HuH-7.5 (cell line): ENCODE data around the gene ANKHD1.
A peak's percentile ranks its signal among the peaks of the same experiment; 100 is the strongest.
"Not testable (repeated sequence)": the region's sequence is repeated elsewhere in the genome, so short reads cannot be mapped to it uniquely, and the experiment has no call there.

Experiments
- DNase-seq: peaks from one replicate; pipeline ENCODE4 v3.0.0; 2011; ENCODE audit warnings: low spot score

ANKHD1 gene

GRCh38 chr5:140427726-140428125, 26.1 kb downstream of the ANKHD1 start:
- DNase-seq, result not testable (repeated sequence)

- no peak for DNase-seq
Measured at GRCh38 chr5:140429724-140430123, 28.1 kb downstream of the ANKHD1 start.

GRCh38 chr5:140432212-140432611, 30.6 kb downstream of the ANKHD1 start:
- DNase-seq, result no peak

- DNase-seq, result no peak
Measured at GRCh38 chr5:140432916-140433315, 31.3 kb downstream of the ANKHD1 start.

GRCh38 chr5:140457368-140457767, 55.7 kb downstream of the ANKHD1 start:
- DNase-seq, result not testable (repeated sequence)

- no peak for DNase-seq
Measured at GRCh38 chr5:140466981-140467742, 65.5 kb downstream of the ANKHD1 start.

GRCh38 chr5:140468188-140468587, 66.6 kb downstream of the ANKHD1 start:
- no peak for DNase-seq

- DNase-seq, result no peak
Measured at GRCh38 chr5:140469259-140469658, 67.6 kb downstream of the ANKHD1 start.

GRCh38 chr5:140480310-140481014, 78.8 kb downstream of the ANKHD1 start:
- no peak for DNase-seq

GRCh38 chr5:140481758-140482157, 80.1 kb downstream of the ANKHD1 start:
- DNase-seq, result no peak

- no peak for DNase-seq
Measured at GRCh38 chr5:140483055-140483454, 81.4 kb downstream of the ANKHD1 start.

GRCh38 chr5:140488141-140488540, 86.5 kb downstream of the ANKHD1 start:
- not testable (repeated sequence) for DNase-seq

- DNase-seq, result no peak
Measured at GRCh38 chr5:140488914-140489313, 87.3 kb downstream of the ANKHD1 start.

- DNase-seq, result peak; percentile 13
Measured at GRCh38 chr5:140497897-140498296, 96.3 kb downstream of the ANKHD1 start.

- DNase-seq, result no peak
Measured at GRCh38 chr5:140498591-140498990, 97.0 kb downstream of the ANKHD1 start.

- DNase-seq, result no peak
Measured at GRCh38 chr5:140502834-140503233, 101.2 kb downstream of the ANKHD1 start.

- no peak for DNase-seq
Measured at GRCh38 chr5:140509898-140510297, 108.3 kb downstream of the ANKHD1 start.

- no peak for DNase-seq
Measured at GRCh38 chr5:140513124-140513523, 111.5 kb downstream of the ANKHD1 start.

- DNase-seq, result no peak
Measured at GRCh38 chr5:140524003-140524402, 122.4 kb downstream of the ANKHD1 start.

GRCh38 chr5:140540227-140540626, 138.6 kb downstream of the ANKHD1 start:
- DNase-seq, result no peak

- no peak for DNase-seq
Measured at GRCh38 chr5:140542972-140543371, 141.3 kb downstream of the ANKHD1 start.

- DNase-seq, result no peak
Measured at GRCh38 chr5:140544986-140545385, 143.4 kb downstream of the ANKHD1 start.

GRCh38 chr5:140545606-140546005, 144.0 kb downstream of the ANKHD1 start:
- DNase-seq, result no peak
